Measurements from ENCODE around the gene DNPH1. TPM values are rescaled to one million over a fixed set of nuclear protein-coding genes. Genes with fewer than 3 reads are reported as not detected.

The DNPH1 gene
- total and polyA plus RNA-seq, 2 experiments from 2014 or later, result 29.2 to 50.0 TPM

- no peak for TF ChIP-seq ZNF462 (CRISPR knock-in tag; IDR thresholded peaks at IDR 0.05)
Observed at GRCh38 chr6:43207286-43207685, 22.0 kb downstream of the DNPH1 start (continued).

DNA sequence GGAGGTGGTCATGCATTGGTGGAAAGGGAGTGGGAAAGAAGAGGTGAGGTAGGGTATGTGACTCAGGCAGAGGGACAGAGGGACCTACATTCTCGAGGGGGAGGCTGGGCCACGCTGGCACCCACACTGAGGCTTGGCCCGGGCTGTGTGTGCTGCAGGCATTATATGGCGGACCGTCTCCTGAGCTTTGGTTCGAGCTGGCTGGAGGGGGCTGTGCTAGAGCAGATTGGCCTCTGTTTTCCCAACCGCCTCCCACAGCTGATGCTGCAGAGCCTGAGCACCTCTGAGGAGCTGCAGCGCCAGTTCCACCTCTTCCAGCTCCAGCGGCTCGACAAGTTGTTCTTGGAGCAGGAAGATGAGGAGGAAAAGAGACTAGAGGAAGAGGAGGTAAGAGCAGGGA lies 23.4 kb downstream of the DNPH1 start:
- Histone ChIP-seq H4K20me1 (replicated peaks; ENCODE audit: insufficient read depth) (no peaks in the 10 kb centered on the region), H3K4me2 (no peak overlapping the region), H3K79me2 (replicated peaks; ENCODE audit: insufficient read depth) (no peaks in the 10 kb centered on the region), H3K36me3 (ENCODE audit: insufficient read depth) (no peaks in the 10 kb centered on the region), H3F3A (replicated peaks; ENCODE audit: low read depth) (no peaks in the 10 kb centered on the region), H3K4me3 (no peak overlapping the region), H3K9me2 (ENCODE audit: insufficient read depth) (no peaks in the 10 kb centered on the region), H3K27me3 (ENCODE audit: insufficient read depth) (no peaks in the 10 kb centered on the region), H2AFZ (no peak overlapping the region), H3K27ac (ENCODE audit: low read depth) (no peak overlapping the region), H3K4me1 (ENCODE audit: insufficient read depth) (no peaks in the 10 kb centered on the region)
- Mint-ChIP-seq H3K36me3 (ENCODE audit: low read depth) (no peaks in the 10 kb centered on the region), H3K27me3 (ENCODE audit: insufficient read depth, low read depth, poor library complexity) (peaks cover 8% of the 10 kb centered on the region), H3K9me3 (no peaks in the 10 kb centered on the region), H3K27ac (no peak overlapping the region; the same call in 1 of the 2 replicates), H3K4me1 (no peaks in the 10 kb centered on the region; the same call in 1 of the 3 replicates), H3K4me3 (no peak overlapping the region)
- no peak for DNase-seq (ENCODE audit: low spot score)
- no peak for ATAC-seq
- TF ChIP-seq ZNF114 (CRISPR knock-in tag; IDR thresholded peaks at IDR 0.05) (no peak), ZNF462 (CRISPR knock-in tag; IDR thresholded peaks at IDR 0.05) (no peak), JUNB (IDR thresholded peaks at IDR 0.05; ENCODE audit: unreplicated experiment) (no peak), POLR2AphosphoS5 (IDR thresholded peaks at IDR 0.05; ENCODE audit: low read depth) (no peak)
- TF ChIP-seq, protein P1, sequence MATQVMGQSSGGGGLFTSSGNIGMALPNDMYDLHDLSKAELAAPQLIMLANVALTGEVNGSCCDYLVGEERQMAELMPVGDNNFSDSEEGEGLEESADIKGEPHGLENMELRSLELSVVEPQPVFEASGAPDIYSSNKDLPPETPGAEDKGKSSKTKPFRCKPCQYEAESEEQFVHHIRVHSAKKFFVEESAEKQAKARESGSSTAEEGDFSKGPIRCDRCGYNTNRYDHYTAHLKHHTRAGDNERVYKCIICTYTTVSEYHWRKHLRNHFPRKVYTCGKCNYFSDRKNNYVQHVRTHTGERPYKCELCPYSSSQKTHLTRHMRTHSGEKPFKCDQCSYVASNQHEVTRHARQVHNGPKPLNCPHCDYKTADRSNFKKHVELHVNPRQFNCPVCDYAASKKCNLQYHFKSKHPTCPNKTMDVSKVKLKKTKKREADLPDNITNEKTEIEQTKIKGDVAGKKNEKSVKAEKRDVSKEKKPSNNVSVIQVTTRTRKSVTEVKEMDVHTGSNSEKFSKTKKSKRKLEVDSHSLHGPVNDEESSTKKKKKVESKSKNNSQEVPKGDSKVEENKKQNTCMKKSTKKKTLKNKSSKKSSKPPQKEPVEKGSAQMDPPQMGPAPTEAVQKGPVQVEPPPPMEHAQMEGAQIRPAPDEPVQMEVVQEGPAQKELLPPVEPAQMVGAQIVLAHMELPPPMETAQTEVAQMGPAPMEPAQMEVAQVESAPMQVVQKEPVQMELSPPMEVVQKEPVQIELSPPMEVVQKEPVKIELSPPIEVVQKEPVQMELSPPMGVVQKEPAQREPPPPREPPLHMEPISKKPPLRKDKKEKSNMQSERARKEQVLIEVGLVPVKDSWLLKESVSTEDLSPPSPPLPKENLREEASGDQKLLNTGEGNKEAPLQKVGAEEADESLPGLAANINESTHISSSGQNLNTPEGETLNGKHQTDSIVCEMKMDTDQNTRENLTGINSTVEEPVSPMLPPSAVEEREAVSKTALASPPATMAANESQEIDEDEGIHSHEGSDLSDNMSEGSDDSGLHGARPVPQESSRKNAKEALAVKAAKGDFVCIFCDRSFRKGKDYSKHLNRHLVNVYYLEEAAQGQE (IDR thresholded peaks at IDR 0.05; ENCODE audit: unreplicated experiment), result no peak
